GM10248 (cell line): Measurements from ENCODE around the gene SOD3.

Source experiments
- CTCF ChIA-PET: fragments of 300-600 bp; sonication (Branson Sonifier 250); formaldehyde crosslinking; extraction: SDS; loops from one replicate; lab custom pipeline; 2021; ENCODE audit warnings: antibody characterized with exemption; lab: Yijun Ruan, JAX
- POLR2A ChIA-PET: fragments of 350-650 bp; sonication (Branson Sonifier 250); formaldehyde crosslinking; extraction: SDS; loops from one replicate; lab custom pipeline; 2020; ENCODE audit warnings: antibody characterized with exemption; lab: Yijun Ruan, JAX
- DNase-seq: peaks from one replicate; pipeline ENCODE4 v3.0.0; 2012; ENCODE audit errors: extremely low spot score
- TF ChIP-seq, protein P1 (sequence below): IDR thresholded peaks from 2 replicates; pipeline ENCODE4 v1.5.1; 2012; ENCODE audit warnings: mild to moderate bottlenecking, low read depth; ENCODE audit errors: extremely low read depth, missing control alignments, control extremely low read depth

Gene SOD3

DNA sequence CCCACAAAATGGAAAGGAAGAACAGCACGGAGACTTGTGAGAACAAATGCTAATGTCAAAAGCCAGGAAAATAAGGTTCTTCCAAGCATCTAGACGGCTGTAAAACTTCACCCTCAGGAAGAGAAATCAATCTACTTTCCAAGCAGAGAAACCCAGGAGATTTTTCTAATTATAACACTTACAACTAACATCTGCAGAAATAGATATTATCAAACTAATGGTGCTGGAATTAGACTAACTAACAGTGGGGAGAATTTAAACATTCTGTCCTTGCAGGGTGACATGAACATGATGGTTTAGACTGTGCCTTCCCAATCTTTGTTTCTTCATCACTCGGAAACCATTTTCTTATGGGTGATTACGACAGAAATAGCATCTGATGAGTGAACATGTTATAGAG lies 40.3 kb downstream of the SOD3 start:
- DNase-seq, result no peak
- POLR2A ChIA-PET, result no interaction called here
- CTCF ChIA-PET, result no interaction called here
- TF ChIP-seq, protein P1, sequence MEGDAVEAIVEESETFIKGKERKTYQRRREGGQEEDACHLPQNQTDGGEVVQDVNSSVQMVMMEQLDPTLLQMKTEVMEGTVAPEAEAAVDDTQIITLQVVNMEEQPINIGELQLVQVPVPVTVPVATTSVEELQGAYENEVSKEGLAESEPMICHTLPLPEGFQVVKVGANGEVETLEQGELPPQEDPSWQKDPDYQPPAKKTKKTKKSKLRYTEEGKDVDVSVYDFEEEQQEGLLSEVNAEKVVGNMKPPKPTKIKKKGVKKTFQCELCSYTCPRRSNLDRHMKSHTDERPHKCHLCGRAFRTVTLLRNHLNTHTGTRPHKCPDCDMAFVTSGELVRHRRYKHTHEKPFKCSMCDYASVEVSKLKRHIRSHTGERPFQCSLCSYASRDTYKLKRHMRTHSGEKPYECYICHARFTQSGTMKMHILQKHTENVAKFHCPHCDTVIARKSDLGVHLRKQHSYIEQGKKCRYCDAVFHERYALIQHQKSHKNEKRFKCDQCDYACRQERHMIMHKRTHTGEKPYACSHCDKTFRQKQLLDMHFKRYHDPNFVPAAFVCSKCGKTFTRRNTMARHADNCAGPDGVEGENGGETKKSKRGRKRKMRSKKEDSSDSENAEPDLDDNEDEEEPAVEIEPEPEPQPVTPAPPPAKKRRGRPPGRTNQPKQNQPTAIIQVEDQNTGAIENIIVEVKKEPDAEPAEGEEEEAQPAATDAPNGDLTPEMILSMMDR, result no peak

DNA sequence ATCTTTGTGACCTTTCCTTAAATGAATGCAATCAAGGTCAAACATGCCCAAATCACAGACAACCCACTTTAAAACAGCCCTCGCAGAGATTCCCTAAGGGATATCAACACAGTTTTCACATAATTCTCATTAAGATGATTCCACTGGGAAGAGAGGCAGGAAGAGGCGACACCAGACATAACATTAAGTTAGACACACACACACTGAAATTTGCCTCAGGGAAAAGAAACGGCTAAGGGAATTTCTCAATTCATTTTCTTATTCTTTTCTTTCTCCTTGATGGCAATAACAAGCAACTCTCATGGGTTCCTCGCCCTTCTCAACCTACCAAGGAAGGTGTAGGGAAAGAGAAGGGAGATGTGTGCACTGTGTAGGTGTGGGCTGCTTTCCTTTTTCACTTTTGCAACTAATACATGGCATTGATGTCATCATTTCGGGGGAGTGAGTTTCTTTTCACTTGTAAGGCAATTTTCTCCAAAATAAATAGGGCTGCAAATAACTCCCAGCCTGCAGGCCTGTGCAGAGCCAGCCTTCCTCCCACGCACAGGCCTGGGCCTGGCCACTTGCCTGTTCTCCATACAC lies 41.4 kb downstream of the SOD3 start:
- peak; percentile 26 for DNase-seq
- ChIA-PET CTCF (interaction anchor here (0.9 kb wide), 1 partner anchor 9 kb away, joined by 3 read pairs; no protein-coding TSS in a partner anchor), POLR2A (no interaction called here)
- TF ChIP-seq, protein P1, result no peak

DNA sequence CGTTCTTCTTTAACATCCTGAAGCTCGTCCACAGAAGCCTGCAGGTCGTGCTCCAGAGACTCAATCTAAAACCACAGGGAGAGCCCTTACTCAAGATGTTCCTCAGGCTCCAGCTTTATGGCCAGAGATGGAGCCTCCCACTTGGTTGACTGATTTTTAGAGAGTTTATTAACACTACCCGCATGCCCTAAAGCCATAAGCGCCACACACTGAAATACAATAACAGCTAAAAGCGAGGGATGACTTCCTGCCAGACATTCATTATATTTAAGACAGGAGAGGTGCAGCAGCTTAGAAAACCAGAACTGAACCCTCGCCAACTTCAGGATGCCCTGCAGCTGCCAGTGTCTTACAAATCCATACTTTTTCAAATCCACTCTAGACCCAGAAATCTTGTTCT lies 42.0 kb downstream of the SOD3 start:
- POLR2A ChIA-PET, result no interaction called here
- CTCF ChIA-PET, result no interaction called here
- no peak for DNase-seq
- TF ChIP-seq, protein P1, result no peak

DNA sequence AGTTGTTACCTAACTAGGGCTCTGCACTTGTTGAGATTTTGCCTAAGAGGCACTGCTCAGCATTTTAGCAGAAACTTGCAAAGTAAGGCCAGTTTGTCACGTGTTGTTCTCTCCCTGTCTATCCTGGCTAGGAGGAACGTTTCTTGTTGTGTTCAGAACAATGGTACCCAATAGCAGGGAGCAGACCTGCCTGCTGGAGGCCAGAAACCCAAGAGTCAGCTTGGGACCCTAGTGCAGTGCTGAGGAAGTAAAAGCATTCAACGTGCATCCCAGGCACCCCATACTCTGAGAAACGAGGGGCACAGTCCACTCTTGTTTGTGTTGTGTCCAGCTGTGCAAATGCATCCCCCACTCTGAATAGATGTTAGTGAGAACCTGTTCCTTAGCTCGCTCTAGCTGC lies 42.4 kb downstream of the SOD3 start:
- ChIA-PET POLR2A (no interaction called here), CTCF (no interaction called here)
- DNase-seq, result no peak
- TF ChIP-seq, protein P1, result no peak

DNA sequence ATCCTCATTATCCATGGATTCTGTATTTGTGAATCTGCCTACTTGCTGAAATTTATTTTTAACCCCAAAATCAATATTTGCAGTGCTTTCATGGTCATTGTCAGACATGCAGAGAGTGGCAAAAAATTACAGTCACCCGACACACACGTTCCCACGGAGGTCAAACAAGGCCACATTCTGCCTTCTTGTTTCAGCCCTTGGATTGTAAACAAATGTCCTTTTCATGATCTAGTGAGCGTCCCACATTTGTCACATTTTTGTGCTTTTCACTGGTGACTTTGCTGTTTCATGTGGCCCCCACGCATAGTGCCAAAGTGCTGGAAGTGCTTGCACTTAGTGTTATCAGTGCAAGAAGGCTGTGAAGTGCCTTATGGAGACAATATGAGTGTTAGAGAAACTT lies 45.0 kb downstream of the SOD3 start:
- POLR2A ChIA-PET, result no interaction called here
- CTCF ChIA-PET, result no interaction called here
- no peak for DNase-seq
- TF ChIP-seq, protein P1, result no peak

DNA sequence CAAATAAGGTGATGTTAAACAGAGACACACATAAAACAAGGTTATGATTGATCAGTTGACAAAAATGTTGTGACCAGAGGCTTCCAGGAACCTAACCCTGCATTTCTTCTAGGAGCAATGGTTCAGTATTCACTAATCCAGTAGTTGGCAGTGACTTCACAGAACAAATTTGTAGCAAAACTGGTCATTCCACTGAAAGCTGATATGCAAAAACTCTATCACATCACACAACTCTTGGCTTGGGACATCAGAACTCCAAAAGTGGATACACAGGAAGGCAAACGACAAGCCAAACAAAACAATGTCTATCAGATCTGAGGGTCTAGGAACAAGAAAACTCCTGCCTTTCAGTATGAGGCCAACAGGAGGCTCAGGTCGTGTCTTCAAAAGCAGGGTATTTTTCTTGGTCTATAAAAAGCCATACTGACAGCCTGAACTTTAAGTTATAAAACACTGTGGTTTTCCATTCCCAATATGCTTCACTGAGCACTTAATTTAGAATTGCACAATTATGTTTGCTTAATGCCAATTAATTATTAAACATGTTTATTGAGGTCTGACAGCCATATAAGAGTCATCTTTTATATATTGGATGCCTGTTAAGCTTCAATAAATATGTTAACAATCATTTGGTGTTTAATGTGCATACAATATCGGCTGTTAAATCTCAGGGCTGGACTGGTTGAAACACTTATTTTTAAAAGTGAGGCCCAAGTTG lies 45.6 kb downstream of the SOD3 start:
- CTCF ChIA-PET, result interaction anchor here (1.2 to 2.4 kb wide), 2 partner anchors 9 to 13 kb away, joined by 4 to 5 read pairs; no protein-coding TSS in a partner anchor
- POLR2A ChIA-PET, result no interaction called here
- TF ChIP-seq, protein P1, result no peak
- DNase-seq, result no peak
